Testis (tissue), 2 donors: ENCODE data around the gene MYLK.

Source experiments
- CTCF ChIP-seq, 3 experiments: fragments of 450-650 bp in 2 of 3; fragments of 200-600 bp in 1 of 3; sonication (generic) in 1 of 3; IDR thresholded peaks; one replicate each; pipeline ENCODE4 v1.5.1; 2016 to 2019; ENCODE audit warnings: antibody characterized with exemption in 3 of 3, mild to moderate bottlenecking in 2 of 3, moderate library complexity in 1 of 3
- POLR2A ChIP-seq: fragments of 450-650 bp; IDR thresholded peaks from one replicate; pipeline ENCODE4 v1.6.1; 2017; ENCODE audit warnings: antibody characterized with exemption, mild to moderate bottlenecking, moderate library complexity

- TF ChIP-seq CTCF (IDR thresholded peaks at IDR 0.05) (no peak), POLR2A (no peak)
Measured at GRCh38 chr3:123584284-123584987, 299.7 kb downstream of the MYLK start.
